ENCODE measurements around the gene TESPA1. TPM values are rescaled to one million over a fixed set of nuclear protein-coding genes. Genes with fewer than 3 reads are reported as not detected.

Gene TESPA1
- total and polyA plus RNA-seq, 2 experiments from 2014 or later: not detected

- Histone ChIP-seq H4K20me1 (ENCODE audit: insufficient read depth, poor library complexity, severe bottlenecking) (no peaks in the 10 kb centered on the region), H3K4me2 (no peak overlapping the region), H3K4me3 (no peak overlapping the region), H3K79me2 (no peaks in the 10 kb centered on the region), H3K27me3 (no peaks in the 10 kb centered on the region), H3K27ac (no peak overlapping the region), H2AFZ (no peak overlapping the region), H3K4me1 (ENCODE audit: insufficient read depth) (no peaks in the 10 kb centered on the region), H3K36me3 (replicated peaks; ENCODE audit: insufficient read depth, low read depth) (no peaks in the 10 kb centered on the region), H3K9me2 (replicated peaks; ENCODE audit: insufficient read depth) (no peaks in the 10 kb centered on the region), H3K9me3 (ENCODE audit: low read depth) (no peaks in the 10 kb centered on the region)
- TF ChIP-seq EZH2phosphoT487 (IDR thresholded peaks at IDR 0.05; ENCODE audit: low read depth, severe bottlenecking, unreplicated experiment): no peak
- no peak for TF ChIP-seq CTCF (IDR thresholded peaks at IDR 0.05; ENCODE audit: poor library complexity)
- no peak for TF ChIP-seq EZH2 (IDR thresholded peaks at IDR 0.05; ENCODE audit: borderline replicate concordance)
- DNase-seq (ENCODE audit: low spot score): peak; percentile 49
- WGBS (ENCODE audit: low lambda C conversion rate, missing lambda C conversion rate): 58% methylated on average over 5 of the region's 5 CpGs
Observed at GRCh38 chr12:54935235-54935951, 49.2 kb downstream of the TESPA1 start.

GRCh38 chr12:54934419-54934818 lies 50.1 kb downstream of the TESPA1 start:
- Histone ChIP-seq H3K27me3 (no peaks in the 10 kb centered on the region), H3K9me3 (ENCODE audit: low read depth) (no peaks in the 10 kb centered on the region), H4K20me1 (ENCODE audit: insufficient read depth, poor library complexity, severe bottlenecking) (no peaks in the 10 kb centered on the region), H3K27ac (no peak overlapping the region), H3K79me2 (no peaks in the 10 kb centered on the region), H3K4me1 (ENCODE audit: insufficient read depth) (no peaks in the 10 kb centered on the region), H2AFZ (no peak overlapping the region), H3K4me3 (no peak overlapping the region), H3K4me2 (no peak overlapping the region), H3K9me2 (replicated peaks; ENCODE audit: insufficient read depth) (no peaks in the 10 kb centered on the region), H3K36me3 (replicated peaks; ENCODE audit: insufficient read depth, low read depth) (no peaks in the 10 kb centered on the region)
- TF ChIP-seq EZH2 (IDR thresholded peaks at IDR 0.05; ENCODE audit: borderline replicate concordance): no peak
- TF ChIP-seq EZH2phosphoT487 (IDR thresholded peaks at IDR 0.05; ENCODE audit: low read depth, severe bottlenecking, unreplicated experiment): no peak
- no peak for TF ChIP-seq CTCF (IDR thresholded peaks at IDR 0.05; ENCODE audit: poor library complexity)
- 58% methylated on average over 1 of the region's 1 CpG for WGBS (ENCODE audit: low lambda C conversion rate, missing lambda C conversion rate)
- DNase-seq (ENCODE audit: low spot score): no peak

- Histone ChIP-seq H3K9me3 (ENCODE audit: low read depth) (no peaks in the 10 kb centered on the region), H4K20me1 (ENCODE audit: insufficient read depth, poor library complexity, severe bottlenecking) (no peaks in the 10 kb centered on the region), H2AFZ (no peak overlapping the region), H3K36me3 (replicated peaks; ENCODE audit: insufficient read depth, low read depth) (no peaks in the 10 kb centered on the region), H3K4me2 (no peak overlapping the region), H3K27me3 (no peaks in the 10 kb centered on the region), H3K27ac (no peak overlapping the region), H3K79me2 (no peaks in the 10 kb centered on the region), H3K4me3 (no peak overlapping the region), H3K9me2 (replicated peaks; ENCODE audit: insufficient read depth) (no peaks in the 10 kb centered on the region), H3K4me1 (ENCODE audit: insufficient read depth) (no peaks in the 10 kb centered on the region)
- WGBS (ENCODE audit: low lambda C conversion rate, missing lambda C conversion rate): 68% methylated on average over 1 of the region's 1 CpG
- no peak for DNase-seq (ENCODE audit: low spot score)
- TF ChIP-seq EZH2 (IDR thresholded peaks at IDR 0.05; ENCODE audit: borderline replicate concordance) (no peak), CTCF (IDR thresholded peaks at IDR 0.05; ENCODE audit: poor library complexity) (no peak), EZH2phosphoT487 (IDR thresholded peaks at IDR 0.05; ENCODE audit: low read depth, severe bottlenecking, unreplicated experiment) (no peak)
Observed at GRCh38 chr12:54933376-54933775, 51.2 kb downstream of the TESPA1 start.

Data from hepatocyte (in vitro differentiated cells).